Fibroblast of skin of right biceps (primary cell): ENCODE measurements around the gene PROB1.
"Not testable (repeated sequence)": the region's sequence is repeated elsewhere in the genome, so short reads cannot be mapped to it uniquely, and the experiment has no call there.

Source experiments
- DNase-seq: peaks from one replicate; pipeline ENCODE4 v3.0.0-alpha.2; 2013

The PROB1 gene

GRCh38 chr5:139378101-139378825 lies 16.6 kb downstream of the PROB1 start:
- no peak for DNase-seq

GRCh38 chr5:139377226-139377625 lies 17.7 kb downstream of the PROB1 start:
- no peak for DNase-seq

GRCh38 chr5:139376364-139376763 lies 18.5 kb downstream of the PROB1 start:
- DNase-seq, result no peak

GRCh38 chr5:139374909-139375308 lies 20.0 kb downstream of the PROB1 start:
- no peak for DNase-seq

- no peak for DNase-seq
Observed at GRCh38 chr5:139371482-139372435, 23.1 kb downstream of the PROB1 start.

GRCh38 chr5:139369181-139369580 lies 25.7 kb downstream of the PROB1 start:
- DNase-seq, result peak; percentile 66

GRCh38 chr5:139368613-139369012 lies 26.3 kb downstream of the PROB1 start:
- peak; percentile 10 for DNase-seq

GRCh38 chr5:139364466-139364865 lies 30.4 kb downstream of the PROB1 start:
- DNase-seq, result no peak

- no peak for DNase-seq
Observed at GRCh38 chr5:139363937-139364336, 31.0 kb downstream of the PROB1 start.

GRCh38 chr5:139361835-139362429 lies 33.0 kb downstream of the PROB1 start:
- no peak for DNase-seq

- no peak for DNase-seq
Observed at GRCh38 chr5:139360384-139360783, 34.5 kb downstream of the PROB1 start.

GRCh38 chr5:139358064-139358463 lies 36.8 kb downstream of the PROB1 start:
- no peak for DNase-seq

GRCh38 chr5:139355900-139356299 lies 39.0 kb downstream of the PROB1 start:
- DNase-seq, result not testable (repeated sequence)

- DNase-seq, result no peak
Observed at GRCh38 chr5:139354186-139354585, 40.7 kb downstream of the PROB1 start.

- not testable (repeated sequence) for DNase-seq
Observed at GRCh38 chr5:139347863-139348262, 47.0 kb downstream of the PROB1 start.

- DNase-seq, result not testable (repeated sequence)
Observed at GRCh38 chr5:139345442-139345841, 49.5 kb downstream of the PROB1 start.

- DNase-seq, result no peak
Observed at GRCh38 chr5:139344177-139344576, 50.7 kb downstream of the PROB1 start.

- DNase-seq, result no peak
Observed at GRCh38 chr5:139343476-139343875, 51.4 kb downstream of the PROB1 start.

- no peak for DNase-seq
Observed at GRCh38 chr5:139342423-139342723, 52.5 kb downstream of the PROB1 start.

- DNase-seq, result peak; percentile 98
Observed at GRCh38 chr5:139341689-139342422, 53.0 kb downstream of the PROB1 start, which contains the start of gene PAIP2. Gene PAIP2 (plus strand): TSS chr5:139341854. CDS start chr5:139363785, 21,931 bp downstream.

GRCh38 chr5:139341187-139341688 lies 53.7 kb downstream of the PROB1 start:
- DNase-seq, result no peak
